Muscle of leg (tissue), 11 donors: ENCODE results near the gene EHD2. TPM values are rescaled to one million over a fixed set of nuclear protein-coding genes. Genes with fewer than 3 reads are reported as not detected.
A peak's percentile ranks its signal among the peaks of the same experiment; 100 is the strongest.
"Not testable (repeated sequence)": the region's sequence is repeated elsewhere in the genome, so short reads cannot be mapped to it uniquely, and the experiment has no call there.

Experiments
- DNase-seq: peaks from one replicate; pipeline ENCODE4 v3.0.0; 2013
- H3K27ac ChIP-seq: one replicate; pipeline ENCODE4 v1.5.1; 2013; ENCODE audit warnings: mild to moderate bottlenecking, low read length, control low read depth
- H3K27me3 ChIP-seq: one replicate; pipeline ENCODE4 v1.6.1; 2013; ENCODE audit warnings: low read length; ENCODE audit not compliant: control insufficient read depth, insufficient read depth
- H3K36me3 ChIP-seq: one replicate; pipeline ENCODE4 v1.6.1; 2013; ENCODE audit warnings: low read length; ENCODE audit not compliant: control insufficient read depth, insufficient read depth
- H3K4me1 ChIP-seq: one replicate; pipeline ENCODE4 v1.6.1; 2013; ENCODE audit warnings: low read length; ENCODE audit not compliant: control insufficient read depth, insufficient read depth
- H3K4me3 ChIP-seq: one replicate; pipeline ENCODE4 v1.5.1; 2013; ENCODE audit warnings: low read length, control low read depth
- H3K9me3 ChIP-seq: replicated peaks from 2 replicates; pipeline ENCODE4 v1.6.1; 2013; ENCODE audit warnings: low read depth, low read length; ENCODE audit not compliant: control insufficient read depth
- WGBS: methylation state at CpG from one replicate; pipeline ENCODE4 v1.1.5; 2013; ENCODE audit warnings: missing lambda C conversion rate; ENCODE audit not compliant: insufficient coverage; 5-methylcytosine and 5-hydroxymethylcytosine counted together
- polyA plus RNA-seq, 8 donors: library from polyadenylated mRNA; unstranded; fragments of 120-200 nt; gene quantifications; one replicate each; pipeline versions ENCODE4 v1.2.1 to v1.2.3, GENCODE V29; 2013; ENCODE audit warnings: inconsistent platforms in 1 of 8, low replicate concordance in 1 of 8; ENCODE audit not compliant: insufficient read length in 8 of 8, insufficient read depth in 1 of 8
- total RNA-seq: library from RNA; stranded (reverse); fragments of 120-200 nt; gene quantifications from one replicate; pipeline ENCODE4 v1.2.4, GENCODE V29; 2013

Gene EHD2
- total and polyA plus RNA-seq, 9 donors: 30.5 to 158 (median 124) TPM

DNA sequence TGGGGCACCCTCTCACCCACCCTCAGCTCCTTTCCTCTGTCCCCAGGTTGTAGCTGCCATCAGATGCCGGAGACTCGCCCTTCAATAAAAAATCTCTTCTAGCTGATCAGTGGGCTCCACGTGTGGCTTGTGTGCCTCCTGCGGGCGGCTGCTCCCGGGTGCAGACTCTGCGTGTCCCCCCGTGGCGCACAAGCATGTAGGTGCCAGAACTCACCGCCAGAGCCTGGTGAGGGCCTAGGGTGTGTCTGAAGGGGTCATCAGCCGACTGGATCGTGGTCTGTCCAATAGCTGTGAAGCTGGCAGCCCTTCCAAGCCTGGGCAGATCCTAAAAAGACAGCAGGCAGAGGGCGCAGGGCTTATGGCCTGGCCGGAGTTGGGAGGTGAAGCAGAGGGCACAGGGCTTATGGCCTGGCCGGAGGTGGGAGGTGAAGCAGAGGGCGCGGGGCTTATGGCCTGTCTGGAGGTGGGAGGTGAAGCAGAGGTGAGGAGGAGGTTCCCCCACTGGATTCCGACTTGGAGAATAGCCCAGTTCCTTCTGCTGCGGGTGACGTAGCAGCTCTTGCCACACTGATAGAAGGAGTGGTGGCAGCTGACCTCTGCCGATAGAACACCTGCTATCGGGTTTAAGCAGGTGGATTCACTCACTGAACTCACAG lies 43.9 kb downstream of the EHD2 start:
- peaks cover 66% of the 10 kb centered on the region for H3K36me3 ChIP-seq
- no peak overlapping the region for H3K27ac ChIP-seq
- H3K4me3 ChIP-seq: no peak overlapping the region
- WGBS: 89% methylated on average over 20 of the region's 22 CpGs
- no peaks in the 10 kb centered on the region for H3K27me3 ChIP-seq
- no peak for DNase-seq
- no peaks in the 10 kb centered on the region for H3K4me1 ChIP-seq
- H3K9me3 ChIP-seq: no peaks in the 10 kb centered on the region

DNA sequence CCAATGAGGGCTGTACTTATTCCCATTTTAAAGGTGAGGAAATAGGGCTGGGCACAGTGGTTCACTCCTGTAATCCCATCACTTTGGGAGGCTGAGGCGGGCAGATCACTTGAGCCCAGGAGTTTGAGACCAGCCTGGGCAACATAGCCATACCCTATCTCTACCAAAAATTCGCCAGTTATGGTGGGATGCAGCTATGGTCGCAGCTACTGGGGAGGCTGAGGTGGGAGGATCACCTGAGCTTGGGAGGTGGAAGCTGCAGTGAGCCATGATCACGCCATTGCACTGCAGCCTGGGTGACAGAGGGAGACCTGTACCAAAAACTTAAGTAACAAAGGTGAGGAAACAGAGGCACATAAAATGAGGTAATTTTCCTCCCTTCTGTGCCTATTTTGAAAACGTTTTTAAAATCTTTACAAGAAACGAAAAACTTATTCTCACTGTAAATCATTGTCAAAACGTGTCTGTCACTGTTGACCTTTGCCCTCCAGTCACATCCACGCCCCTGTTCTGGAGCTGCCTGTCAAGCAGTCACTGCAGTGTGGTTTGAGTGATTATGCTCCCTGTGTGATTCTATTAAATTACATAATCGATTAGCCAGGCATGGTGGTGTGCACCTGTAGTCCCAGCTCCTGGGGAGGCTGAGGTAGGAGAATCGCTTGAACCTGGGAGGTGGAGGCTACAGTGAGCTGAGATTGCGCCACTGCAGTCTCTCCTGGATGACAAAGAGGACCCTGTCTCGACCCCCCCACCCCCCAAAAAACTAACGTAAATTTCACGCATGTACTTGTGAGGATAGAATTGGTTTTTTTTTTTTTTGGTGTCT lies 44.6 kb downstream of the EHD2 start:
- Histone ChIP-seq H3K36me3 (peaks cover 58% of the 10 kb centered on the region), H3K27ac (no peak overlapping the region), H3K4me1 (no peaks in the 10 kb centered on the region), H3K4me3 (no peak overlapping the region), H3K9me3 (no peaks in the 10 kb centered on the region), H3K27me3 (no peaks in the 10 kb centered on the region)
- DNase-seq: no peak
- WGBS: 100% methylated on average over 1 of the region's 14 CpGs

DNA sequence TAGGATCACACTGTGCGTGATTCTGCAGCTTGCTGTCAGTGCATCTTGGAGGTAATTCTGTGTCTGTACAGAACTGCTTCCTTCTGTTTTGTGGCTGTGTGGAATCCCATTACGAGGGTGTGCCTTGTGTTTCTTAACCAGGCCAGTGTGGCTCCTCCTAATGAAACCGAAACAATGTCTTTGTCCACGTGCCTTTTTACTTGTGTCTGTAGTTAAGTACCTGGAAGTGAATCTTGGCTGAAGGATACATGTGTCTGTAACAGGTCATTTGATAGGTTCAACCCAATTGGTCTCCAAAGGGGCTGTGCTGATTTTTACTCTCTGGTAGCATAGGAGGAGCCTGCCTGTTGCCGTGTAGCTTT lies 45.2 kb downstream of the EHD2 start:
- 91% methylated on average over 4 of the region's 5 CpGs for WGBS
- DNase-seq: no peak
- peaks cover 53% of the 10 kb centered on the region for H3K36me3 ChIP-seq
- no peak overlapping the region for H3K4me3 ChIP-seq
- no peaks in the 10 kb centered on the region for H3K27me3 ChIP-seq
- H3K4me1 ChIP-seq: no peaks in the 10 kb centered on the region
- no peak overlapping the region for H3K27ac ChIP-seq
- H3K9me3 ChIP-seq: no peaks in the 10 kb centered on the region

DNA sequence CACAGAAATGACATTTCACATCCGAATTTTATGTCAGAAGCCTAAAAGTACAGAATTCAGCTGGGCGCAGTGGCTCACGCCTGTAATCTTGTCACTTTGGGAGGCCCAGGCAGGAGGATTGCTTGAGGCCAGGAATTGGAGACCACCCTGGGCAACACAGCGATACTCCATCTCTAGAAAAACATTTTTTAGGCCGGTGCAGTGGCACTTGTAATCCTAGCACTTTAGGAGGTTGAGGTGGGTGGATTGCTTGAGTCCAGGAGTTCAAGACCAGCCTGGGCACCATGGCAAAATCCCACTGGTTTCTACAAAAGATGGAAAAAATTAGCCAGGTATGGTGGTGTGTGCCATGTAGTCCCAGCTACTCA lies 47.4 kb downstream of the EHD2 start:
- H3K36me3 ChIP-seq: peaks cover 35% of the 10 kb centered on the region
- H3K4me1 ChIP-seq: peaks cover 3% of the 10 kb centered on the region
- H3K4me3 ChIP-seq: no peak overlapping the region
- H3K27me3 ChIP-seq: no peaks in the 10 kb centered on the region
- no peak overlapping the region for H3K27ac ChIP-seq
- H3K9me3 ChIP-seq: no peaks in the 10 kb centered on the region
- DNase-seq: no peak
- 77% methylated on average over 4 of the region's 5 CpGs for WGBS

DNA sequence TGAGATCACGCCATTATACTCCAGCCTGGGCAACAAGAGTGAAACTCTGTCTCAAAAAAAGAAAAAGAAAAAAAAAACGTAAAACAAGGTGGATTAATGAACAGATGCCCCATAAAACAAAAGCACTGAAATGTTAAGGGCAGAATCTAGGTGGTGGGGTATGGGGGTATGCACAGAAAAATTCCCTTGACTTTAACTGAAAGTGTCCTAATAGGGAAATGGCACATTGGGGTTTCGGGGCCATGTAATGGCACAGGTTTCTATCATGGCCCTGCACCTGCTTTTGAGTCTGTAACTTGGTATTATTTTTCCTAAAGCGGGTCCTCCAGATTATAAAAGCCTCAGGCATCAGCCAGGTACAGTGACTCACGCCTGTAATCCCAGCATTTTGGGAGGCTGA lies 48.3 kb downstream of the EHD2 start:
- no peaks in the 10 kb centered on the region for H3K9me3 ChIP-seq
- no peak overlapping the region for H3K4me3 ChIP-seq
- H3K4me1 ChIP-seq: peaks cover 9% of the 10 kb centered on the region
- H3K27ac ChIP-seq: no peak overlapping the region
- DNase-seq: no peak
- no peaks in the 10 kb centered on the region for H3K27me3 ChIP-seq
- peaks cover 26% of the 10 kb centered on the region for H3K36me3 ChIP-seq
- 83% methylated on average over 1 of the region's 5 CpGs for WGBS

DNA sequence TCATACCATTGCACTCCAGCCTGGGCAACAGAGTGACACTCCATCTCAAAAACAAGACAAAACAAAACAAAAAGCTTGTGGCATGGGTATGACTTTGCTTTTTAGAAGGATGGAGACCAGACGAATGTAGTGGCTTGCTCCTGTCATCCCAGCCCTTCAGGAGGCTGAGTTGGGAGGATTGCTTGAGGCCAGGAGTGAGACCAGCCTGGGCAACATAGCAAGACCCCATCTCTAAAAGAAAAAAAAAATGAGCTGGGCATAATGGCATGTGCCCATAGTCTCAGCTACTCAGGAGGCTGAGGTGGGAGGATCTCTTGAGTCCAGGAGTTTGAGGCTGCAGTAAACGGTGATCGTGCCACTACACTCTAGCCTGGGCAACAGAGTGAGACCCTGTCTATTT lies 48.9 kb downstream of the EHD2 start:
- WGBS: 90% methylated on average over 2 of the region's 3 CpGs
- Histone ChIP-seq H3K27me3 (no peaks in the 10 kb centered on the region), H3K27ac (no peak overlapping the region), H3K4me3 (no peak overlapping the region), H3K4me1 (peaks cover 9% of the 10 kb centered on the region), H3K9me3 (no peaks in the 10 kb centered on the region), H3K36me3 (peaks cover 20% of the 10 kb centered on the region)
- DNase-seq: no peak

DNA sequence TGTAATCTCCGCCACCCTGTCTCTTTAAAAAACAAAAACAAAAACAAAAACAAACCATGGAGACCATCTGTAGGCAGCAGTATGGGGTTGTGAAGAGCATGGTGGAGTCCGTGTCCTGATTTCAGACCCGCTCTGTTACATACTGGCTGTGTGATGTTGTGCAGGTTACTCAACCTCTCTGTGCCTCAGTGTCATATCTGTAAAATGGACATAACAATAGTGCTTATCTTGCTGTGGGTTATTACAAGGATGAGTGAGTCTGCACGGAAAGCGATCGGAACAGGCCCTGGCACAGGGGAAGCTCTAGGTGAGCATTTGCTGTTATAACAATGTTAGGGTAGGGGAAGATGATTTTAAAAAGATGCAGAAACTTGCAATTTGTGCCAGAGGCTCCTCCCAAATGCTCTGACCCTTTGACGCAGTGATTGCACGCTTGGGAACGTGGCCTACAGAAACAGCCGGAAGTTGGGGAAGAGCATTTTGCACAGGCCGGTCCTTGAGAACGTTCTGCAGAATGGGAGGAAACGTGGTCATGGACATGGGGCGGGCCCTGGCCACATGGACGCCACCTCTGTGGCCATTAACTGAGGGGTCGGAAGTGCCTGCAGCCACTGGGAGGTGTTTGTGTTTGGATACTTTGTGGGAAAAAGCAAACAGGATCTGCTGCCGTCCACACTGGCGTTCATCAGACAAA lies 49.5 kb downstream of the EHD2 start:
- DNase-seq: peak; percentile 74
- Histone ChIP-seq H3K27me3 (no peaks in the 10 kb centered on the region), H3K4me1 (peaks cover 9% of the 10 kb centered on the region), H3K9me3 (no peaks in the 10 kb centered on the region), H3K27ac (peak overlapping the region; percentile 20), H3K4me3 (no peak overlapping the region), H3K36me3 (peaks cover 14% of the 10 kb centered on the region)
- 53% methylated on average over 13 of the region's 18 CpGs for WGBS

DNA sequence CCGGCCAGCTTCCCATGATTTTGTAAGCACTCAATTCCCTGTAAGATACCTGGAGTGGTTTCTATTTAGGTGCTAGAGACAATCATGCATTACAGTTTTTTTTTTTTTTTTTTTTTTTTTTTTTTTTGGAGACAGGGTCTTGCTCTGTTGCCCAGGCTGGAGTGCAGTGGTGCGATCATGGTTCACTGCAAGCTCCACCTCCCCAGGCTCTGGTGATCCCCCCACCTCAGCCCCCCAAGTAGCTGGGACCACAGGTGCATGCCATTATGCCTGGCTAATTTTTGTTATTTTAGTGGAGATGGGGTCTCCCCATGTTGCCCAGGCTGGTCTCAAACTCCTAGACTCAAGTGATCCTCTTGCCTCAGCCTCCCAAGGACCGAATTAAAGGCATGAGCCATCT lies 51.5 kb downstream of the EHD2 start:
- not testable (repeated sequence) for H3K36me3 ChIP-seq, H3K27me3 ChIP-seq, H3K4me1 ChIP-seq, H3K4me3 ChIP-seq, DNase-seq, H3K9me3 ChIP-seq, H3K27ac ChIP-seq
- no CpG with 5 or more reads among the region's 3 CpGs for WGBS

DNA sequence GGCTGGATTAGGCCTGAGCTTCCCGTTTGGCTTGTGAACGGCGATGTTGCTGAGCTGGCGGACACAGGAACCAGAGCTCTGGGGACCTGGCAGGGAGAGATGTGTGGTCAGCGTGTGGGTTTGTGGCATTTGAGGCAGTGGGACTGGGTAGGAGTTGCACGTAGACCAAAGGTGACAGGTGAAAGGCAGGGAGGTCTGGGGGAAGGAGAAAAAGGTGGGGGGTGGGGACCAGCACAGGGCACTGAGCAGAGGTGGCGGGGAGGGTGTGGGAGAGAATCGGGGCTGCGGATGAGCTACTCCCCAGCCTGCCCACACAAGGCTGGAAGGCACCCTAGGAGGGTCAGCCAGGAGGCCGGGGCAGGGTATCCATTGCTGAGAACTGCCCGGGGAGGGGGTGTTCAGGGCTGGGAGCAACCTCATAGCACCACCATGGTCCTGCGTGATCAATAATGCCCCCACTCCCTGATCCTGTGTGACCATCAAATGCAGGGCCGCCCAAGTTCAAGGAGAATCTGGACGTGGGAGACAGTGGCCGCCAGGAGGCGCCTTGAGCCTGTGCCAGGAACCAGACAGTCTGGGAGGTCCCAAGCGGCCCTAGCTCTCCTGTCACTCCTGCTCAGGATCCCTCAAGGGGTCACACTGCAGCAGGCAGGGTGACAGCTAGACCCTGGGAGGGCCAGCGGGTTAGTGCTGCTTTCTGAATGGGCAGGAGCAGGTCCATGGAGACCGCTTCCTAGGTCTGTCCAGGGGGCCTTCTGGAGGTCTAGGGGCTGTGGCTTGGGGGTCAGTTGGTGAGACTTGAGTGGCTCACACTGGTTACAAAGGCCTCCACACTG lies 52.5 kb downstream of the EHD2 start:
- peak; percentile 60 for DNase-seq
- Histone ChIP-seq H3K27me3 (no peaks in the 10 kb centered on the region), H3K36me3 (no peaks in the 10 kb centered on the region), H3K9me3 (no peaks in the 10 kb centered on the region), H3K4me3 (no peak overlapping the region), H3K4me1 (peaks cover 9% of the 10 kb centered on the region), H3K27ac (no peak overlapping the region)
- WGBS: 22% methylated on average over 16 of the region's 19 CpGs

DNA sequence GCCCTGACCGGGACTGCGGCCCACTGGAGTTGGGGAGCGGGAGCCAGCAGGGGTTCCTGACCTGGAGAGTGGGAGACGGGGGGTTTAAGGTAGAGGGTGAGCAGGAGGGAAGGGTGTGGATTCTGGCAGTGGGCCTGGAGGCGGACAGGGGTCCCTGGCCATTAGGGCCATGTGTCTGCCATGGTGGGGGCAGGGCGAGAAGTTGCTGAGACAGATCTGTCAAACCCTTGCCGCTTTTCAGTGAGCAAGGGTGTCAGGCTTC lies 53.1 kb downstream of the EHD2 start:
- DNase-seq: no peak
- H3K27me3 ChIP-seq: no peaks in the 10 kb centered on the region
- H3K36me3 ChIP-seq: no peaks in the 10 kb centered on the region
- H3K9me3 ChIP-seq: no peaks in the 10 kb centered on the region
- H3K27ac ChIP-seq: no peak overlapping the region
- H3K4me3 ChIP-seq: no peak overlapping the region
- WGBS: 68% methylated on average over 4 of the region's 7 CpGs
- H3K4me1 ChIP-seq: peaks cover 9% of the 10 kb centered on the region
